GM21423 (cell line): ENCODE results near the gene GRPEL1.
"Not testable (repeated sequence)": the region's sequence is repeated elsewhere in the genome, so short reads cannot be mapped to it uniquely, and the experiment has no call there.

ENCODE experiments used
- ATAC-seq: cut with Tn5 transposase; IDR thresholded peaks from one replicate; pipeline ENCODE4 v1.9.1; 2021; ENCODE audit warnings: mild to moderate bottlenecking, moderate library complexity; ENCODE audit not compliant: unreplicated experiment

Gene GRPEL1

DNA sequence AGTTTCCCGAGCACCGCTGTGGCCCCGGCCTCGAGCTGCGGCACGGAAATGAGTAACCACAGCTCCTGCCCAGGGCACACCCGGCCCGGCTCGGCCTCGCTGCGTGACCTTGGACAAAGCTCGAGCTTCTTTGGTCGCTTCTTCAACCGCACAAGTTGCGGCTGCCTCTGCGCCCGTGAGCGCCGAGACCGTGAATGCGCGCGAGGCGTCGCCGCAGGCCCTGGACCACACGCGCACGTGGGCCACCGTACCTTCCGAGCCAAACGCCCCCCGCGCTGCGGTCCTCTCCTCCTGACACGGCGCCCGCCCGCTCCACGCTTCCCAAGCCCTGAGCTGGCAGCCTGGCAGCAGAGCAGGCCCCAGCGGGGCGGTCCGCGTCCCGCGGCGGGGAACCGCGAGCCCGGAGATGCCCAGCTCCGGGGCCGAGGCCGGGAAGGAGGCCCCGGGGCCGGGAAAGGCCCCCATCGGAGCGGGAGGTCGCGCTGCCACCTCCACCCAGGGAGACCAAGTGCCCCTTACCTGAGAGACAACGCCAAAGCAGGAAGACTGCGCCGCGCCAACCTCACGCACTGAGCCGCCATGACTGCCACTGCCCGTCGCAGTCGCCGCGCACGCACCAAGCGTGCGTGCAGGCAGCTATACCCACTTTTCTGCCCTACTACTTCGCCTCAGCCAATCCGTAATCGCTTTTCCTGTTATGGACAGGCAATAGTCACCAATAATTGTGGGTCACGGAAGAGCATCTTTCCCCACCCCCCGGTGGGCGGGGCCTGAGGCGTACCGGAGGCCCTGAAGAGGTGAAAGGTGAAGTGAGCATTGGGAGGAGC is at the start of gene GRPEL1:
Gene GRPEL1, minus strand, starts transcription at position 613 of the 827 bp plus-strand sequence. Its CDS starts 32 bp downstream, at position 581.
- ATAC-seq = peak; percentile 92

DNA sequence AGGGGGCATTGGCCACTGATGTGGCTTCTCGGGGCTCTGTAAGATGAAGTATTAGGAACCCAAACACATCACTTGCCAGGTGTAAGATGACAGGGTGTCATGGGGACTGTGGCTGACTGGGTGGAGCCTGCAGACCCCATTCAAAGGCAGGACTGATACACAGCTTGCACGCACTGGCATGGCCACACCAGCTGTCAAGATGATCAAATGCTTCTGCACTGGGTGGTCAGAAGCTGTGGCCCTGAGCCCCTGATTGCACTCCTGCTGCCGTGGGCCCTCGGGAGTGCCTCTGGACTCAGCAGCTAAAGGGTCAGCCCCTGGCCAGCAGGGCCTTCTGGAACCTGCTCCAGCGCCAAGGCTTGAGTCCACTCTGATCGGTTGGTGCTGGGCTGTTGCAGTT is 48.8 kb upstream of the GRPEL1 start:
- ATAC-seq = no peak

DNA sequence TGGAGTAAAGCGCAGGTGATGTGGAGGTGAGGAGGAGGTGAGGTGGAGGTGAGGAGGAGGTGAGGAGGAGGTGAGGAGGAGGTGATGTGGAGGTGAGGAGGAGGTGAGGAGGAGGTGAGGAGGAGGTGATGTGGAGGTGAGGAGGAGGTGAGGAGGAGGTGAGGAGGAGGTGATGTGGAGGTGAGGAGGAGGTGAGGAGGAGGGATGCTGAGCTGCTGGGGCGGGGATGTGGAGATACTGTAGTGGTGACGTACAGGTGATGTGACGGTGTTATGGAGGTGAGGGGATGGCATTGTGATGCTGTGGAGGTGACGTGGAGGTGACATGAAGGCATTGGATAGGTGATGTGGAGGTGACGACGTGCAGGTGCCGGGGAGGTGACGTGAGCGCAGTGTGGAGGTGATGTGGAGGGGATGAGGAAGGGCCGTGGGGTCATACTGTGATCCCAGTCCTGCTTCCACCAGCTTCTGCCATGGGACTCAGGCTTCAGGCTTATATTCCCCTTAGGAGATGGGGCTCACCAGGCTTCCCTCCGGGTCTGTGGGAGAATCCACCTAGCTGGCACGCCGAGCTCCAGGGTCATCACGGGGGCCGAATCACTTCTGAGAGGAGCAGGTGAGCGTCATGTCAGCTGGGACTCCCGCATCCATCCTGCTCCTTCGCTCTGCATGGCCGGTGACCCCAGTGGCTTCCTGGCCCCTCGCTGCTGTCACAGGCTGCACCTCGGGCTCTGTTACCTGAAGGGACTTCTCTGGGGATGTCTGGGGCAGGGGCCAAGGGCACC is 47.9 kb upstream of the GRPEL1 start:
- no peak for ATAC-seq

DNA sequence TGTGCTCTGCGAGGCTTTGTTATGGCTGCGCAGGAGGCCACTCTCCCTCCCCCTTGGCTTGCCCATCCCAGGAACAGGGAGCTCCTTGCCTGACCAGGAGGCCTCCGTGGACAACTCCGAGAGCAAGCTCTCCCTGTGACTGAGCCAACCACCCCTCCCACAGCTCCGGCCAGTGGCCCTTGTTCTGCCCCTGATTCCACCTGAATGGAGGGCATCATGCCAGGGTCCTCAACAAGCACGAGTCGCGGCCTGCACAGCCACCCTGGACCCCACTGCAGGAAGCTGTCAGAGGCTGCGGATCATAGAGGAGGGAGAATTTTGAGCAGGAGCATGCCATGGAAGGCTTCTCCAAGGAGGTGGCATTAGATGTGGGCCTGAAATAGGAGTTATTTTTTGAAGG is 44.8 kb upstream of the GRPEL1 start:
- ATAC-seq = no peak

DNA sequence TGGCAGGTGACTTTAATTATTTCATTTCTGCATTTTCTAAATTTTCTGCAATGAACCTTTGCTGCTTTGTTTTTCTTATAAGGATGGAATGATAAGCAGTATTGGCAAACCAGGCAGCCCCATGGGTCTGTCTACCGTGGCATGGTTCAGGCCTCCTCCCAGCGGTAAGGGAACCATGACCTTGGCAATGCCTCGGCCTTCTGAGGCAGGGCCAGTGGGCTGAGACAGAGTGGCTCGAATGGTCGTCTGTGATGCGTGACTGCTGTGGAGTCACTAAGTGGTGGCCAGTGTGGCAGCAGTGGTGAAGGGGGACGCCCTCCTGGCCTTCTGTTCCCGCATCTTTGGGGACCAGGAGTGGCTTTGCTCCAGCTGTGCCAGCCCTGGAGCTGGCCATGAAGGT is 43.6 kb upstream of the GRPEL1 start:
- no peak for ATAC-seq

DNA sequence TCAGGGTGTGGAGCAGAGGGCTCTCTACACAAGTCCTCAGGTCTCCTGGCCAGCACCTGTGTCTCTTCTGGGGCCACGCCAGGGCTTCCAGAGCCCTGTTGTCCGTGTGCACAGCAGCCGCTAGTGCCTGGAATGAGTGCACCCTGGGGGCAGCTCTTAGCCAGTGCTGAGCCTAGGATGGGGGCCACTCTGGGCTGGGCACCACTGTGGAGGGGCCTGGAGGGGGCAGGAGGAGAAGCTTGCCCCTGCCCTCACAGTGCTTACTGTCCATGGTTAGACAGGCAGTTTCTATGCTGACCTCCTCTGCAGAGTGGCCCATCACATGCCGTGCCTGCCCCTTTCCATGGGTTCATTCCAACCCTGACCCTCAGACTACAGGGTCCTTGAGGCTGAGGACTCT is 42.7 kb upstream of the GRPEL1 start:
- no peak for ATAC-seq

DNA sequence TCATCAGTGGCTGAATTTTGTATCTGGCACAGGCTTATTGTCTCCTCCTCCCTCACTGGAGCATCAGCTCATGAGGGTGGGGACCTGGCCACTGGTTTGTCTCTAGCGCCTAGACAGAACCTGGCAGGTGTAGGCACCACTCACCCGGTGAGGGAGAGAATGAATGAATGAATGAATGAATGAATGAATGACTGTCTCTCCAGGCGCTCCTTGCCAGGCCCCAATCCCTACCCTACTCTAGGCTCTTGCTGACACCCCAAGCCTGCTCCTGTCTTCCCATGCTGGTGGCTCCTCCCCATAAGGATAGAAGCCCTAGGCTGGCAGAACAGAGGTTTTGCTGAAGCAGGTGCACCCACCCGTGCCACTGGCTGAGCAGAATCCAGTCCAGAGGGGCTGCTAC is 41.3 kb upstream of the GRPEL1 start:
- ATAC-seq = no peak

DNA sequence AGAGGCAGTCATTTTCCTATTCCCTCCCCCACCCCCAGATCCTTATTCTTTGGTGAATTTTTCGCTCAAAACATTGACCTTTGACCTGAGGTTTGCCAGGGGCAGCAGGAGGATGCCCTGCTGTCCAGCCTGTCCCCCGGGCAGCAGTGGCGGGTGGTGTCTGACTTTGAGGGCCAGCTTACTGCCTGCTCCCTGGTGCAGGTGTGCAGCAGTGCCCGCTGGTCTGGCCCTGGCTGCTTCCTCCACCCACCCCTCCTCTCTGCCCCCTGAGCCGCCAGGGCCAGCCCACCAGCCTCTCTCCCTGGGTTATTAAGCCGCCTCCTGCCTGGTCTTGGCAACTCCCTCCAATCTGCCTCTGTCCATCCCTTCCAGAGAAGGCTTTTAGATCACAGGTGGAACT is 40.8 kb upstream of the GRPEL1 start:
- no peak for ATAC-seq

DNA sequence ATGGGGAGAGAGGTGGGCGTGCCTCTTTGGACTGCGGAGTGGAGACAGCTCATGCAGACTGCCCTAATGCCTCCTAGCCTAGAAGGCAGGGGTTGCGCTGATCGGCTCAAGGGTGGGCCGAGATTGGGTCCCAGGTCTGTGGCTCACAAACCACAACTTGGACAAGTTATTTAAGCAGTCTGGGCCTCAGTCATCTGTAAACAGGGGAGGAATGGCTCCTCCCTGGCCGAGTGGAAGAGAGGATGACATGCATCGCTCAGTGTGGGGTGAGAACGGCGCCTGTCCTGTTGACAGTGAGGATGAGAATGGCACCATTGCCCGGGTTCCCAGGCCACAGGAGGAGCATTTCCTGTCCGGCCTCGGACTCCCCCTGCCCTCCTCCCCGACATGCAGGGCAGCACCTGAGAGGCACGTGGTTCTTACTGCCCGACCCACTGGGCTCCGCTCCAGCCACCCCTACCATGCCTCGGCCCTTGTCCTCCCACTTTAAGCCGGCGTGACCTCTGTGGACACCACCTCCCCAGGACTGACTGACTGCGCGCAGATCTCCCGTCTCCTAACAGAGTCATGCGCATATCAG is 40.3 kb upstream of the GRPEL1 start:
- no peak for ATAC-seq

DNA sequence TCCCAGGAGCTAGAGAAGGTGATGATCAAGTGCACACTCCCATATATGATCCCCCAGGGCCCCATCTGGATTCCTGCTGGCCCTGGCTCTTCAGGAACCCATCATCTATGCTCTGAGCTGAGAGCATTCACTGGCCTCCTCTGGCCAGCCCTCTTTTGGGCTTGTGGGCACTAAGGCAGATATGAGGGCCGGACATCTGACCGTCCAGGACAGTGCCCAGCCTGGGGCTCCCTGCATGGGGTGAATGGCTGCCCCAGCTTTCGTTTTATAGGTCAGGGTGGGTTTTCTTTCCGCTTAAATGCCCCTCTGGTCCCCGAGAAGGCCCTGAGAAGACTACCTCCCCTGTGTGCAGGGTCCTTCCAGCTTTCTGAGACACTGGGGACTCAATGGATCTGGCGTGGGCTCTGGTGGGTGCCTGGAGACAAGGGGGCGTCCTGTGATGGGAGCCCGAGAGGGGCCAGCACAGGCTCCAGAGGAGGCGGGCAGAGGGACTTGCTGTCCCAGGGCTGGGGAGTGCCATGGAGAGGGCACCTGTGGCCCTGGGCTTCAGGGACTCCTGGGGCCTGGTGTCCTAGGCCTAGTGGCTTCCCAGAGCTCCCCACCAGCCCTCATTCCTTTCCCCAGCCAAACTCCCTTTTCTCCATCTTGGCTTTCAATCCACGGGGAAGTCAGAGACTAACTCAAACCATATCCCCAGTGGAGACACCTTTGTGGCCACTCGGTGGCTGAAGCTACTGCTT is 39.5 kb upstream of the GRPEL1 start:
- no peak for ATAC-seq

DNA sequence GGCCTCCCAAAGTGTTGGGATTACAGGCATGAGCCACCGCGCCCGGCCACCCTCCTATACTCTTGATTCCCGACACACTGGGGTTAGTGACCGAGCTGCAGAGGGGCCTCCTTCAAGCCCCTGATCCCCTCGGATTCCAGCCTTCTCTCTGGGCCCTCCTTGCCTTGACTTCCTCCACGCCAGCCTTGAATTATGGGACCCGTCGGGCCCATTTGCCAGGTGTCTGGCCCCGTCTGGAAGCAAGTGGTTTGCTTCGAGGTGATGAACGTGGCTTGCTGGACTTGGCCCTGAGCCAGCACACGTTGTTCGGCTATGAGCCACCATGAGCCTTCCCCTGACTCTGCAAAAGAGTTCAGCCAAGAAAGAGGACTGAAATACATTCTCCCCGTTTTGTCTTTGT is 37.4 kb upstream of the GRPEL1 start:
- ATAC-seq = no peak

DNA sequence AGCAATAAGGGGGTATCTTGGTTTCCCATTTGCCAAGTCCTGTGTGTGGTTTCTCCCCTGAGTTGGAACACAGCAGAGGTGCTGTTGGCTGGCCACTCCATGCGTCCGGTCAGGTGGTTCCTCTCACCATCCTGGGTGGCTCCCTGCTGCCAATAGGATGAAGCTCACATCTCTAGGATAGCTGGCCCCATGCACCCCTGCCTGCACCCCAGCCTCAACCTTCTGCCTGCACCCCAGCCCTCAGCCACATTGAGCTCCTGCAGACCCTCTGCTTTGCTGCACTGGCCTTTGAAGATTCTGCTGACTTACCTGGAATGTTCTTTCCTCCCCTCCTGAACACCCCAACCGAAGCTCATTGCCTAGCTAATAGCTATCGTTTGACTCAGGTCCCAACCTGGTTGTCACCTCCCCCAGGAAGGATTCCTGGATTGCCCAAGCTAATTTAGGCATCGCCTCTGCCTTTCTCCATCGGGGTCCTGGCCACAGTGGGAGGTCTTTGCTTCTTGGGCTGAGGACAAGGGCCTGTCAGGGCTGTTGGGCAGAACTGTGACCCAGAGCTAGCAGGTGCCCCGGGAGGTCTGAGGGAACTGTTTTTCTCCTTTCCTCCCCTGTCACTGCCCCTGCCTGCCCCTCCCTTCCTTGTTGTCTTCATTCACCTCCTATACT is 36.6 kb upstream of the GRPEL1 start:
- ATAC-seq = no peak

DNA sequence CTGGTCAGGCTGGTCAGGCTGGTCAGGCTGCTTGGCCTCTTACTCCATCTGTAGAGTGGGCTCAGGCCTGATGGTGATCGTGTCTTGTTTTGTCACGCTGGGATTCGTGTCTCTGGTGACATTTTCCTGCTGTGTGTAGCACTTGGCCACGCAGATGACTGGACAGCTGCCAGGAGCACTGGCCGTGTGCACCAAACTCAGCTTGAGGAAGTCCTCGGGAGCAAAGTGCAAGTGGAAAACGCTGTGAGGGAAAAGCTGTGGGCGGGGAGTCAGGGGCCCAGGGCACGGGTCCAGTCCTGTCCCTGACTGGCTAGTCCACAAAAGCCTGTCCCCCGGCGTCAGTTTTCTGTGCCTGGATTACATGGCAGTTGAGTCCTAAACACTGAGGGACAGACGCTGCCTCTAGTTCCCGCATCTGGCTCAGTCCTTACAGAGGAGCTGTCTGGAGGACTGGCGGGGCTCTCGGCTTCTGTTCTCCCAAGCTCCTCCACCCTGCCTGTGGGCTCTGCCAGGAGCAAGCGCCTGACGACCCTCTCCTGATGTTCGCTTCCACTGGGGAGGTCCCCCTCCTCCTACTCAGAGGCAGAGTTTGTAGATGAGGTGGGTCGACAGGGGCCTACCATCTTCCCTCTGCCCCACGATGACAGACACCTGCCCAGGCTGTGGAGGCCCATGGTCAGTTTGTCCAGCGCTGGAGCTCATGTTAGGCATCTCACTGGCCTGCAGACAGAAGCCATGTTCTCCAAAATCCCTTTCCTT is 35.9 kb upstream of the GRPEL1 start:
- no peak for ATAC-seq

DNA sequence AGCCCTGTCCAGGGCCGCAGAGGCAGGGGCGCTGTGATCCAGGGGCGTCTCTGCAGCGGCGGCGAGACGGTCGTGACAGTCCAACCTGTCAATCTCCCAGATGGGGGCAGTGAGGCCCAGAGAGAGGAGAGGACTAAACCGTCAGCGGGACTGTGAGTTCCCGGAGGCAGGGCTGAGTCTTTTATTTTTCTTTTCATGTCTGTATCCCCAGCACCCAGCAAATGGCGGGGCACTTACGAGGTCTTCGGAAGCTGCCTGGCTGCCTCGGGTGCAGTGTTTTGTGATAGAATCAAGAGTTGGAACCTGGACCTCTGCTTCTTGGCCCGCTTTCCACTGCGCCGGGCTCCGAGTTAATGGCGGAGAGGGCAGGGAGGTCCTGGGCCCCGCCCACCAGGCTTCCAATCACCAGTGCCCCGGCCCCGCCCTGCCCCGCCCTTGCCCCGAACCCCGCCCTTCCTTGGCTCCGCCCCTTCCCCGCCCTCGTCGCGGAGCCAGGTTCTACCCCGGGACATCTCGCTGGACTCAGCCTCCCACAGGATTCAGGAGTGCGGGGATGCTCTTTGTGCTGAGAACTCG is 35.3 kb upstream of the GRPEL1 start:
- peak; percentile 84 for ATAC-seq

DNA sequence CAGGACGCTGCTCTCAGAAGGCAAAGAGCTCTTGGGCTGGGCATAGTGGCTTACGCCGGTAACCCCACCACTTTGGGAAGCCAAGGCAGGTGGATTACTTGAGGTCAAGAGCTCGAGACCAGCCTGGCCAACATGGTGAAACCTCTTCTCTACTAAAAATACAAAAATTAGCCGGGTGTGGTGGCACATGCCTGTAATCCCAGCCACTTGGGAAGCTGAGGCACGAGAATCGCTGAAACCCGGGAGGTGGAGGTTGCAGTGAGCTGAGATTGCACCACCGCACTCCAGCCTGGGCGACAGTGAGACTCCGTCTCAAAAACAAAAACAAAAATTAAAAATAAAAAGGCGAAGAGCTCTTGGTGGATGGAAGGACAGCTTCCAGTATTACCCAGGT is 34.6 kb upstream of the GRPEL1 start:
- ATAC-seq = not testable (repeated sequence)

DNA sequence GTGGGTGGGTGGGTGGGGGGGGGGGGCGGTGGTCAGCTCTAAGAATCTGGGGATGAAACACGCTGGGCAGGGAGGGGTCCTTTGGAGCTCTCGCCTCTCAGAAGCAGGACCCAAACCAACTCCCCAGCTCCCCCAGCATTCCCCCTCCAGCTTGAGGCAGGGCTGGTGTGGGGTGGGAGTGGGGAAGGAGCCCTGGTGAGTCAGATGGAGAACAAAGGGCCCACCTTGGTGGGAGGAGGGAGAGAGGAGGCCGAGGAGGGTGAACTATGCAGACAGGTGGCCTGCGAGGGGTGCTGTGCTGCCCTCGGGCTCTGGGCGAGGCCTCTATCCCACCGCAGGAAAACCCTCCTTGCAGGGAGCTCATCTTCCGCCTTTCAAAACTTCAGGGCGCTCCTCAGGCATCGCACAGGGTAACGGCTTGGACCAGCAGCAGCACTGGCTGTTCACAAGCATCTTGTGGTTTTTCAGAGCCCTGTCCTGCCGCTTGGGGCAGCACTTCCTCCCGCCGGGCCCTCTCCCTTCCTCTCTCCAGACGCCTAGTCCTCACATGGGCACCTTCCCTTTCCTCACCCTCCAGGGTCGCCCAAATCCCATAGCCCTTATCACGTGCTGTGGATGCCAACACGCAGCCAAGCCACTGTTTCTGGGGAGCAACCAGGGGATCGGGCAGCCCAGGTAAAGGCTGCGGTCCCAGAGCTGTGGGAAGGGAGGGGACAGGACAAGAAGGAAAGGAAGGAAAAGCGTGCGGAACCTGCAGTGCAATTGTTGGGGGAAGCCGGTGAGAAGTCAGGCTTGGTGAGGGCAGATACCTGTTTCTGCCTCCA is 34.0 kb upstream of the GRPEL1 start:
- peak; percentile 65 for ATAC-seq

DNA sequence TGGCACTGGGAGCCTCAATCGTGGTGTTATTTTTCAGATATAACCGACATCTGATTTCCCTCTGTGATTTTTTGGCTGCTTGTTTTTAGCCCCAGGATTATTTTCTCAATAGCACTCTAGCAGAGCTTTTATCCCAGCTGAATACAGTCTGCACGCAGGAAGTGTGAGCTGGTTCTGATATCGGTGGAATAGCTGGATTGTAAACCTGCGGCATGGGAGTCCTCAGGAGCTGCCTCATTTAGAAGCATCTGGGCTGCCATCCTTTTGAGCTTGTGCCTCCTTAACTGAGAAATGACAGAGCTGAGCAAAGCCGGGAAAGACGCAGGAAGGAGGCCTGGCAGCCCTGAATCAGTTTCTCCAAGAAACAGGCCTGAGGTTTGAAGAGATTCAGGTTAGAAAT is 28.4 kb upstream of the GRPEL1 start:
- no peak for ATAC-seq

DNA sequence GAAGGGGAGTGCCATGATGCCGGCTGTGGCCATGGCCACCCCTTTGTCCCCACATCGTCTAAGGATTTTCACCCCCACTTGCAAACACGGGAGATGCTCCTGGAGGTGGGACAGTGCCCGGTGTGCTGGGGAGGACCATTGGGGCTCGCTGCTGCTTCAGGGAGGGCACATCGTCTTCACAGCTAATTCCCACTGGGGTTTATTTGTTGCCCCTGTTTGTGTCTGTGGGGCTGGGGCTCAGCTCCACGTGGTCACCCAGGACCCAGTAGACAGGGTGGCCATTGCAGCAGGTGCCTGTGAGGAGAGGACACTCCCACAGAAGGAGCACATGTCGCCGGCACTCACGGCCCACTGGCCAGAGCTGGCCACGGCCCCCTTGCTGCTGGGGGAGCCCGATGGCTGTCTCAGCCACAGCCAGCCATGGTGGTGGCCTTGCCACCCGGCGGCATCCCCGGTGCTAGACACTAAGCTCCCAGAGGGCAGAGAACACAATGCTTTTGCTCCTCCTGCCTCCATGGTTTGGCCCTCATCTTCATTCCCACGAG is 27.8 kb upstream of the GRPEL1 start:
- no peak for ATAC-seq
